ENCODE results near the gene GRIK3. TPM values are rescaled to one million over a fixed set of nuclear protein-coding genes. Genes with fewer than 3 reads are reported as not detected.

GRIK3 gene
- total and polyA plus RNA-seq, 2 of the 8 experiments (the other 6 are each of a cell fraction or from before 2014, with no cell fraction given), result 2.1 to 3.4 TPM

- DNase-seq (ENCODE audit: low read depth in 1 of 2, low spot score in 2 of 2) (no peak), FAIRE-seq (no peak)
- Histone ChIP-seq H3K27me3 (replicated peaks in 1 of 4; ENCODE audit: control insufficient read depth in 3 of 4, extremely low read depth in 1 of 4, insufficient read depth in 3 of 4, low read length in 3 of 4) (no peaks in the 10 kb centered on the region), H3K9me3 (ENCODE audit: insufficient read depth in 2 of 2, low read depth in 1 of 2, low read length in 1 of 2) (no peaks in the 10 kb centered on the region), H3K4me3 (ENCODE audit: extremely low read depth in 1 of 4, insufficient read depth in 2 of 4, low read depth in 3 of 4, low read length in 4 of 4) (no peak overlapping the region), H3K18ac (ENCODE audit: extremely low read depth, low read length) (no peak overlapping the region), H2BK12ac (ENCODE audit: low read depth, low read length) (no peak overlapping the region), H2BK5ac (ENCODE audit: low read depth, low read length) (no peak overlapping the region), H2AFZ (ENCODE audit: low read length) (no peak overlapping the region), H3K79me2 (ENCODE audit: control insufficient read depth in 1 of 2, insufficient read depth in 2 of 2, low read length in 2 of 2) (no peaks in the 10 kb centered on the region), H3K9ac (replicated peaks in 1 of 4; ENCODE audit: extremely low read depth in 1 of 4, low read depth in 3 of 4, low read length in 3 of 4) (no peak overlapping the region), H2BK15ac (ENCODE audit: low read length) (no peak overlapping the region), H3K36me3 (ENCODE audit: control insufficient read depth in 2 of 4, insufficient read depth in 4 of 4, low read length in 3 of 4) (no peaks in the 10 kb centered on the region), H4K91ac (replicated peaks; ENCODE audit: insufficient read length, low read length) (no peak overlapping the region), H3K23ac (ENCODE audit: insufficient read length) (no peak overlapping the region), H2BK20ac (ENCODE audit: low read length) (no peak overlapping the region), H3K79me1 (ENCODE audit: low read depth, low read length) (no peaks in the 10 kb centered on the region), H3K14ac (ENCODE audit: insufficient read length) (no peak overlapping the region), H3K23me2 (ENCODE audit: low read depth, low read length) (no peaks in the 10 kb centered on the region), H3K56ac (replicated peaks; ENCODE audit: insufficient read length, low read depth, low read length) (no peak overlapping the region), H3K27ac (ENCODE audit: low read depth, low read length) (no peak overlapping the region), H2BK120ac (replicated peaks; ENCODE audit: low read depth, low read length) (no peak overlapping the region), H4K5ac (ENCODE audit: insufficient read length, low read depth, low read length) (no peak overlapping the region), H2AK5ac (ENCODE audit: low read depth, low read length) (no peak overlapping the region), H4K8ac (ENCODE audit: extremely low read depth, insufficient read depth, low read length) (no peak overlapping the region), H3K4me1 (replicated peaks in 1 of 4; ENCODE audit: control insufficient read depth in 3 of 4, insufficient read depth in 4 of 4, low read length in 3 of 4) (no peaks in the 10 kb centered on the region), H3K4ac (replicated peaks; ENCODE audit: insufficient read length, low read depth, low read length) (no peak overlapping the region), H4K20me1 (replicated peaks in 1 of 2; ENCODE audit: control insufficient read depth in 1 of 2, insufficient read depth in 2 of 2, low read length in 2 of 2) (no peaks in the 10 kb centered on the region), H3K4me2 (ENCODE audit: insufficient read depth in 1 of 2, low read depth in 2 of 2, low read length in 2 of 2) (no peak overlapping the region)
- no peak for TF ChIP-seq SIN3A (conservative IDR thresholded peaks at IDR 0.05 in 1 of 2, IDR thresholded peaks at IDR 0.05 in 1 of 2; ENCODE audit: low read depth in 1 of 2, low read length in 2 of 2)
- no peak for TF ChIP-seq KDM1A (IDR thresholded peaks at IDR 0.05; ENCODE audit: borderline replicate concordance, low read length)
- no peak for TF ChIP-seq POU5F1 (IDR thresholded peaks at IDR 0.05; ENCODE audit: low read depth, low read length)
- no peak for TF ChIP-seq MAX (IDR thresholded peaks at IDR 0.05)
- TF ChIP-seq JUND (IDR thresholded peaks at IDR 0.05; ENCODE audit: low read length), result no peak
- no peak for TF ChIP-seq ZNF274 (IDR thresholded peaks at IDR 0.05; ENCODE audit: borderline replicate concordance, extremely low read depth, low read length)
- no peak for TF ChIP-seq SIRT6 (IDR thresholded peaks at IDR 0.05; ENCODE audit: low read length)
- no peak for TF ChIP-seq SRF (IDR thresholded peaks at IDR 0.05; ENCODE audit: low read depth, low read length)
- no peak for TF ChIP-seq HDAC6 (IDR thresholded peaks at IDR 0.05; ENCODE audit: low read depth, low read length)
- TF ChIP-seq ASH2L (IDR thresholded peaks at IDR 0.05; ENCODE audit: low read length), result no peak
- TF ChIP-seq ATF2 (IDR thresholded peaks at IDR 0.05; ENCODE audit: low read length), result no peak
- no peak for TF ChIP-seq FOSL1 (IDR thresholded peaks at IDR 0.05; ENCODE audit: insufficient read depth, low read depth, low read length)
- TF ChIP-seq CEBPB (IDR thresholded peaks at IDR 0.05; ENCODE audit: low read depth, low read length), result no peak
- CTCF ChIA-PET (ENCODE audit: partially characterized antibody), result interaction anchor here (1.1 to 1.4 kb wide), 3 partner anchors 24 to 327 kb away, joined by 3 to 5 read pairs (median 4); no protein-coding TSS in a partner anchor
- POLR2A ChIA-PET (ENCODE audit: partially characterized antibody), result no interaction called here
- 94% methylated on average over 5 of the region's 5 CpGs; no CpG with 5 or more reads in 1 of the 2 experiments for WGBS, 2 experiments (ENCODE audit: extremely low coverage in 1 of 2, insufficient coverage in 1 of 2, insufficient read length in 1 of 2, insufficient replicate concordance in 2 of 2, low coverage in 1 of 2, low lambda C conversion rate in 2 of 2, missing lambda C conversion rate in 1 of 2)
Measured at GRCh38 chr1:37070126-37070525, 35.8 kb upstream of the GRIK3 start.
